ENCODE results near the gene KLF1. TPM values are rescaled to one million over a fixed set of nuclear protein-coding genes. Genes with fewer than 3 reads are reported as not detected.
A peak's percentile ranks its signal among the peaks of the same experiment; 100 is the strongest.

Gene KLF1
- total and polyA plus RNA-seq, 12 donors = 0.23 to 0.83 (median 0.24) TPM; not detected in 9

DNA sequence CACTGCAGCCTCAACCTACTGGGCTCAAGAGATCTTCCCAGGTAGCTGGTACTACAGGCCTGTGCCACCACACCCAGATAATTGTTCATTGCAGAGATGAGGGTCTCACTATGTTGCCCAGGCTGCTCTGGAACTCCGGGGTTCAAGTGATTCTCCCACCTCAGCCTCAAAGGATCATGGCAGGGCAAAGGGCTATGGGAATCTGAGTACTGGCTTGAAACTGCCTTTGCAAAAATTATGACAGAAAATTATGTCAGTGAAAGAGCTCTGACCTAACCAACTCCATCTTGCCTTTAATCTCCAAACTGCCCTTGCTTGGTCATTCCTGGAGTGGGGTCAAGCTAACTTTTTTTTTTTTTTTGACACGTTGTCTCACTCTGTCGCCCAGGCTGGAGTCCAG is 4.4 kb downstream of the KLF1 start:
- TF ChIP-seq, protein P1, sequence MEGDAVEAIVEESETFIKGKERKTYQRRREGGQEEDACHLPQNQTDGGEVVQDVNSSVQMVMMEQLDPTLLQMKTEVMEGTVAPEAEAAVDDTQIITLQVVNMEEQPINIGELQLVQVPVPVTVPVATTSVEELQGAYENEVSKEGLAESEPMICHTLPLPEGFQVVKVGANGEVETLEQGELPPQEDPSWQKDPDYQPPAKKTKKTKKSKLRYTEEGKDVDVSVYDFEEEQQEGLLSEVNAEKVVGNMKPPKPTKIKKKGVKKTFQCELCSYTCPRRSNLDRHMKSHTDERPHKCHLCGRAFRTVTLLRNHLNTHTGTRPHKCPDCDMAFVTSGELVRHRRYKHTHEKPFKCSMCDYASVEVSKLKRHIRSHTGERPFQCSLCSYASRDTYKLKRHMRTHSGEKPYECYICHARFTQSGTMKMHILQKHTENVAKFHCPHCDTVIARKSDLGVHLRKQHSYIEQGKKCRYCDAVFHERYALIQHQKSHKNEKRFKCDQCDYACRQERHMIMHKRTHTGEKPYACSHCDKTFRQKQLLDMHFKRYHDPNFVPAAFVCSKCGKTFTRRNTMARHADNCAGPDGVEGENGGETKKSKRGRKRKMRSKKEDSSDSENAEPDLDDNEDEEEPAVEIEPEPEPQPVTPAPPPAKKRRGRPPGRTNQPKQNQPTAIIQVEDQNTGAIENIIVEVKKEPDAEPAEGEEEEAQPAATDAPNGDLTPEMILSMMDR (IDR thresholded peaks at IDR 0.05) = no peak
- TF ChIP-seq POLR2A (IDR thresholded peaks at IDR 0.05) = no peak
- no peak overlapping the region for H3K27ac ChIP-seq
- peaks cover 20% of the 10 kb centered on the region for H3K27me3 ChIP-seq
- H3K36me3 ChIP-seq (replicated peaks in 1 of 2) = peaks cover 0 to 12% of the 10 kb centered on the region in 2 donors
- H3K4me3 ChIP-seq = no peak overlapping the region
- H3K9me3 ChIP-seq (replicated peaks in 1 of 3) = no peaks in the 10 kb centered on the region
- no peak for DNase-seq
- peaks cover 0 to 13% of the 10 kb centered on the region in 2 donors for H3K4me1 ChIP-seq (replicated peaks in 1 of 2)
- intact Hi-C loops (cut with DNase I) = no loop called here
- WGBS, 4 donors = 74 to 81% (median 77%) methylated on average over 3 of the region's 3 CpGs

DNA sequence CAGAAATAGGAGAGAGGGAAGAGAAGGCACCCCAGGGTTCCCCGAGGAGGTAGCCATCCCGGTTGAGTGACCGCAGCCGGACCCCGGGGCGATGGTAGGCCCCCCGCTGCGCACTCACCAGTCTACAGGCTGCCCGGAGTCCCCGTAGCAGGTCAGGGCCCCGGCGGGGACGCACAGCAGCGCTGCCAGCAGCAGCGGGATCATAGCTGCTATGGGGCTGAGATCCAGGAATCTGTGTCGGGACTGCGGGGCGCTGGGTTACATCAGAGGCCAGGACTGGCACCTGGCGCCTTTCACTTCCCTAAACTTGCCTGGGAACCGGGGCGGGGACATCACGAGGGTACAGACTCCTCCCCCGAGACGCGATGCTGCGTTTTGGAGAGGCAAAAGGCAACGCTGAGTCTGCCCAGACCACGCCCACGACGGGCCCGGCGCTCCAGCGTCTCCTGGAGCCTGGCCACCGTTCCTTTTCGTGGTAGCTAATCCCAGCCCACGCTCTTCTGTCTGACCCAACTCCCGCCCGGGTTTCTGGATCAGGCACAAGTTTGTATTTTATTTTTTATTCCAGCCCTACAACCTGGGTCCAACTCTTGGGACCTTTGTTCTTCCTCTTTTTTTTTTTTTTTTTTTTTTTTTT is 5.7 kb downstream of the KLF1 start, which contains the start of gene DNASE2:
DNASE2 (minus strand) TSS at position 278 of the 637 bp plus-strand sequence; CDS start at position 204, 74 bp downstream.
- WGBS, 4 donors = 0 to 1% (median 0%) methylated on average over 7 to 38 of the region's 38 CpGs
- H3K36me3 ChIP-seq (replicated peaks in 1 of 2) = peaks cover 0 to 22% of the 10 kb centered on the region in 2 donors
- intact Hi-C loops (cut with DNase I) = no loop called here
- H3K27me3 ChIP-seq = peaks cover 20% of the 10 kb centered on the region
- TF ChIP-seq, protein P1 (IDR thresholded peaks at IDR 0.05) = no peak
- peak; percentile 49 to 87 for TF ChIP-seq POLR2A (IDR thresholded peaks at IDR 0.05)
- no peaks in the 10 kb centered on the region for H3K9me3 ChIP-seq (replicated peaks in 1 of 3)
- DNase-seq = peak; percentile 95 to 98 (median 98)
- peak within 1 kb of the TSS; percentile 71 to 95 (median 80) for H3K4me3 ChIP-seq
- peaks cover 0 to 13% of the 10 kb centered on the region in 2 donors for H3K4me1 ChIP-seq (replicated peaks in 1 of 2)
- H3K27ac ChIP-seq = peak within 1 kb of the TSS in 4 of 5 donors; percentile 65 to 94 (median 83)

DNA sequence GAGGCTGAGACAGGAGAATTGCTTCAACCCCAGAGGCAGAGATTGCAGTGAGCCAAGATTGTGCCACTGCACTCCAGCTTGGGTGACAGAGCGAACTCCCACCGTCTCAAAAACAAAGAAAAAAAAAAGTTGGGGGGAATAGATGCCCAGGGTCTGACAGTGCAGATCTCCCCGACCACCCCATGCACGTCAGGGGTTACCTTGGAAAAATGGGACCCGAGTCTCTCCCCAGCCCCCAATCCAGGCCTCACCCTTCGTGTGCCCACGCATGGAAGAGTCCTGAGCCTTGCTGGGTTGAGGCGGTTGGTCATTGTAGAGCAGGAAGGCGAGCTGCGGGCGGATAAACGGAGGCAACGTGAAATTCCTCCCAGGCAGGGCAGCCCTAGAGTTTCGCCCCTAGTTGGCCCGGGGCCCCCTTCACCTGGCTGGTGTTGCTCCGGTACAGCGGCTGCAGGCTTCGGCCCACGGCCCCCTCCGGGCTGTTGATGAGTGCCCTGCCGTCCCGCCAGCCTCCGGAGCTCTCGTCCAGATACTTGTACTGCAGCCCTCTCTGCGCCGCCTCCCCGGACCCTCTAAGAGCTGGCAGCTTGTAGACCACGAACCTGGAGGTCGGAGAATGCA is 6.3 kb downstream of the KLF1 start:
- 20 to 33% (median 23%) methylated on average over 7 to 29 of the region's 29 CpGs for WGBS, 4 donors
- H3K4me3 ChIP-seq = peak overlapping the region; percentile 71 to 95 (median 80)
- TF ChIP-seq POLR2A (IDR thresholded peaks at IDR 0.05) = no peak
- TF ChIP-seq, protein P1 (IDR thresholded peaks at IDR 0.05) = no peak
- intact Hi-C loops (cut with DNase I) = no loop called here
- peaks cover 18% of the 10 kb centered on the region for H3K27me3 ChIP-seq
- H3K36me3 ChIP-seq (replicated peaks in 1 of 2) = peaks cover 0 to 22% of the 10 kb centered on the region in 2 donors
- peak in 3 of 7 donors; percentile 40 to 51 (median 45) for DNase-seq
- peak overlapping the region in 4 of 5 donors; percentile 65 to 94 (median 83) for H3K27ac ChIP-seq
- no peaks in the 10 kb centered on the region for H3K9me3 ChIP-seq (replicated peaks in 1 of 3)
- peaks cover 0 to 9% of the 10 kb centered on the region in 2 donors for H3K4me1 ChIP-seq (replicated peaks in 1 of 2)

DNA sequence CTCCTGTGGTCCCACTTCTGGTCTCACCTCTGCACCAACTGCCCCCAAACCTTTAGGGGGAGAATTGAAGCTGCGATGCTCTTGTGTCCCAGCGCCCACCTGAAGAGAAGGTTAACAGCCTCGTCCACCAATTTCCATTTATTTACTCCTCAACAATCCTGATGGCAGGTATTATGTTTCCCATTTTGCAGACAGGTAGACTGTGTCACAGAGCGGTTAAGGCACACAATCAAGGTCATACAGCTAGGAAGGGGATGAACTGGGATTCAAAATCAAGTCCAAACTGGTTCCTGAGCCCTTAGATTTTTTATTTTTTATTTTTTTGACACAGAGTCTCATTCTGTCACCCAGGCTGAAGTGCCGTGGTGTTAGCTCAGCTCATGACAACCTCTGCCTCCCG is 11.9 kb downstream of the KLF1 start:
- no peaks in the 10 kb centered on the region for H3K9me3 ChIP-seq (replicated peaks in 1 of 3)
- TF ChIP-seq, protein P1 (IDR thresholded peaks at IDR 0.05) = no peak
- no peak for TF ChIP-seq POLR2A (IDR thresholded peaks at IDR 0.05)
- DNase-seq = no peak
- H3K4me3 ChIP-seq = no peak overlapping the region
- no peaks in the 10 kb centered on the region for H3K27me3 ChIP-seq
- 91 to 100% (median 97%) methylated on average over 6 of the region's 6 CpGs for WGBS, 4 donors
- H3K27ac ChIP-seq = no peak overlapping the region
- H3K4me1 ChIP-seq (replicated peaks in 1 of 2) = peaks cover 0 to 6% of the 10 kb centered on the region in 2 donors
- intact Hi-C loops (cut with DNase I) = no loop called here
- H3K36me3 ChIP-seq (replicated peaks in 1 of 2) = peaks cover 0 to 22% of the 10 kb centered on the region in 2 donors
